OCI-LY7 (cell line): ENCODE data around the gene ESRP2. TPM values are rescaled to one million over a fixed set of nuclear protein-coding genes. Genes with fewer than 3 reads are reported as not detected.

ENCODE experiments used
- BruUV-seq: library from RNA; stranded (reverse); fragments of 400-500 nt; replicated peaks from 2 replicates; lab custom pipeline; 2021; lab: Mats Ljungman, UMichigan
- CTCF ChIA-PET: fragments of 300-600 bp; sonication (Branson Sonifier 250); formaldehyde crosslinking; loops from one replicate; lab custom pipeline; 2022; ENCODE audit warnings: antibody characterized with exemption; ENCODE audit not compliant: unreplicated experiment; lab: Charles Lee
- POLR2A ChIA-PET: fragments of 300-600 bp; sonication (Branson Sonifier 250); formaldehyde crosslinking; loops from one replicate; lab custom pipeline; 2022; ENCODE audit warnings: antibody characterized with exemption; lab: Charles Lee
- DNase-seq: peaks from one replicate; pipeline ENCODE4 v3.0.0-alpha.2; 2015; ENCODE audit warnings: low spot score
- H2AFZ ChIP-seq: fragments of 200-600 bp; sonication (generic), shearing (Covaris generic); 2 replicates; pipeline ENCODE4 v1.6.1; 2014; ENCODE audit warnings: mild to moderate bottlenecking, antibody characterized with exemption, low read length, moderate library complexity
- H3K27ac ChIP-seq: fragments of 200-600 bp; sonication (generic); 2 replicates; pipeline ENCODE4 v1.5.1; 2014; ENCODE audit warnings: mixed run types, low read depth, mild to moderate bottlenecking, moderate library complexity, low read length, inconsistent platforms; ENCODE audit not compliant: poor library complexity, severe bottlenecking
- H3K36me3 ChIP-seq: fragments of 200-600 bp; sonication (generic); 2 replicates; pipeline ENCODE4 v1.6.1; 2014; ENCODE audit warnings: mild to moderate bottlenecking, antibody characterized with exemption, low read length, moderate library complexity, mixed read lengths; ENCODE audit not compliant: insufficient read depth
- H3K4me1 ChIP-seq: fragments of 200-600 bp; sonication (generic); 2 replicates; pipeline ENCODE4 v1.5.1; 2014; ENCODE audit warnings: mild to moderate bottlenecking, low read length; ENCODE audit not compliant: insufficient read depth, poor library complexity, severe bottlenecking
- H3K4me2 ChIP-seq: fragments of 200-600 bp; sonication (generic); 2 replicates; pipeline ENCODE4 v1.6.1; 2014; ENCODE audit warnings: mild to moderate bottlenecking, low read length
- H3K4me3 ChIP-seq: fragments of 200-600 bp; sonication (generic); 2 replicates; pipeline ENCODE4 v1.5.1; 2014; ENCODE audit warnings: mild to moderate bottlenecking, low read depth, low read length; ENCODE audit not compliant: poor library complexity, severe bottlenecking
- H3K79me2 ChIP-seq: fragments of 200-600 bp; sonication (generic); 2 replicates; pipeline ENCODE4 v1.6.1; 2016; ENCODE audit warnings: low read depth, mild to moderate bottlenecking, low read length, moderate library complexity, mixed read lengths; ENCODE audit not compliant: insufficient read depth
- H3K9me2 ChIP-seq: fragments of 200-600 bp; sonication (generic); 2 replicates; pipeline ENCODE4 v1.6.1; 2016; ENCODE audit warnings: mild to moderate bottlenecking, low read length, mixed read lengths; ENCODE audit not compliant: insufficient read depth
- H3K9me3 ChIP-seq: fragments of 200-600 bp; sonication (generic); 2 replicates; pipeline ENCODE4 v1.6.1; 2014; ENCODE audit warnings: mild to moderate bottlenecking, mixed run types, low read length, mixed read lengths
- H4K20me1 ChIP-seq: fragments of 200-600 bp; sonication (generic); 2 replicates; pipeline ENCODE4 v1.6.1; 2014; ENCODE audit warnings: mild to moderate bottlenecking, antibody characterized with exemption, low read length, moderate library complexity, mixed read lengths; ENCODE audit not compliant: insufficient read depth
- CTCF ChIP-seq: fragments of 200-600 bp; sonication (generic); conservative IDR thresholded peaks from 2 replicates; pipeline ENCODE4 v1.5.1; 2014; ENCODE audit warnings: mild to moderate bottlenecking, antibody characterized with exemption, low read length, moderate library complexity, mixed read lengths
- EZH2phosphoT487 ChIP-seq: fragments of 200-600 bp; sonication (generic); IDR thresholded peaks from 2 replicates; pipeline ENCODE4 v1.6.1; 2018; ENCODE audit warnings: low read depth, borderline replicate concordance, mild to moderate bottlenecking, mixed run types, antibody characterized with exemption, low read length, moderate library complexity, mixed read lengths
- intact Hi-C: fragments of 100-400 bp; cut with micrococcal nuclease; formaldehyde crosslinking; loops from one replicate; pipeline ENCODE4 v1.10.0; 2022; ENCODE audit not compliant: unreplicated experiment
- total RNA-seq, 2 experiments: library from RNA; depleted of rRNA in 1 of 2; stranded (reverse); fragments of >200 nt in 1 of 2; shearing (Covaris generic) in 1 of 2; gene quantifications; 2 replicates each; pipeline ENCODE4 v1.2.3, GENCODE V29; 2014 to 2022

Gene ESRP2
- total RNA-seq, 2 experiments from 2014 or later = not detected

- TF ChIP-seq EZH2phosphoT487 (no peak), CTCF (no peak)
- ChIA-PET CTCF (interaction anchor here (0.5 to 1.8 kb wide), 10 partner anchors 10 to 120 kb away, joined by 3 to 8 read pairs (median 4); partner anchors contain the start of gene PLA2G15), POLR2A (interaction anchor here (0.8 to 2.5 kb wide), 12 partner anchors 10 to 174 kb away, joined by 3 to 13 read pairs (median 4); partner anchors contain the start of genes PLA2G15, PRMT7 and SLC7A6OS)
- H3K9me2 ChIP-seq = no peaks in the 10 kb centered on the region
- peak overlapping the region; percentile 27 for H3K4me3 ChIP-seq
- DNase-seq = no peak
- peak overlapping the region; percentile 94 for H3K27ac ChIP-seq
- H3K4me1 ChIP-seq = peaks cover 61% of the 10 kb centered on the region
- H3K79me2 ChIP-seq = no peaks in the 10 kb centered on the region
- intact Hi-C loops = loop anchor here (1.0 to 10.0 kb wide), 3 partner anchors 13 to 237 kb away; partner anchors contain the start of gene PLA2G15
- no peak overlapping the region; the same call in 1 of the 2 replicates for H2AFZ ChIP-seq
- H3K9me3 ChIP-seq = no peaks in the 10 kb centered on the region
- peaks cover 53% of the 10 kb centered on the region for H3K36me3 ChIP-seq
- H4K20me1 ChIP-seq = no peaks in the 10 kb centered on the region
- peak overlapping the region; percentile 69 for H3K4me2 ChIP-seq
- no TSS peak for BruUV-seq
Observed at GRCh38 chr16:68257906-68258800, 22.2 kb upstream of the ESRP2 start.

- CTCF ChIA-PET = interaction anchor here (0.9 to 1.8 kb wide), 9 partner anchors 9 to 71 kb away, joined by 3 to 8 read pairs (median 4); partner anchors contain the start of gene PLA2G15
- H2AFZ ChIP-seq = no peak overlapping the region; the same call in 1 of the 2 replicates
- H4K20me1 ChIP-seq = no peaks in the 10 kb centered on the region
- DNase-seq = peak; percentile 95
- H3K9me2 ChIP-seq = no peaks in the 10 kb centered on the region
- no peaks in the 10 kb centered on the region for H3K9me3 ChIP-seq
- H3K27ac ChIP-seq = peak overlapping the region; percentile 94
- peak; percentile 43; the same call in 1 of the 2 replicates for TF ChIP-seq CTCF
- TF ChIP-seq EZH2phosphoT487 = no peak
- no TSS peak for BruUV-seq
- no peaks in the 10 kb centered on the region for H3K79me2 ChIP-seq
- peaks cover 58% of the 10 kb centered on the region for H3K36me3 ChIP-seq
- POLR2A ChIA-PET = interaction anchor here (0.6 to 2.5 kb wide), 13 partner anchors 9 to 173 kb away, joined by 3 to 13 read pairs (median 4); partner anchors contain the start of genes PLA2G15, PRMT7 and SLC7A6OS
- H3K4me3 ChIP-seq = peak overlapping the region; percentile 27
- H3K4me2 ChIP-seq = peak overlapping the region; percentile 69
- H3K4me1 ChIP-seq = peaks cover 68% of the 10 kb centered on the region
- intact Hi-C loops = loop anchor here (1.0 to 10.0 kb wide), 3 partner anchors 12 to 237 kb away; partner anchors contain the start of gene PLA2G15
Observed at GRCh38 chr16:68257251-68257905, 21.5 kb upstream of the ESRP2 start.
